Measurements from ENCODE around the gene TEN1. TPM values are rescaled to one million over a fixed set of nuclear protein-coding genes. Genes with fewer than 3 reads are reported as not detected.

TEN1 gene
- total and polyA plus RNA-seq, 2 of the 13 experiments (the other 11 are each of a cell fraction or from before 2014, with no cell fraction given), result 18.0 to 21.3 TPM

- TF ChIP-seq NFIC (IDR thresholded peaks at IDR 0.05; ENCODE audit: low read length) (no peak), ARID4A (CRISPR knock-in tag; IDR thresholded peaks at IDR 0.05; ENCODE audit: borderline replicate concordance) (no peak), KLF13 (CRISPR knock-in tag; IDR thresholded peaks at IDR 0.05) (no peak), SSRP1 (CRISPR knock-in tag; IDR thresholded peaks at IDR 0.05) (no peak), TIGD3 (CRISPR knock-in tag; IDR thresholded peaks at IDR 0.05; ENCODE audit: borderline replicate concordance) (no peak), THAP11 (CRISPR knock-in tag; IDR thresholded peaks at IDR 0.05) (no peak), HMG20B (CRISPR knock-in tag; conservative IDR thresholded peaks at IDR 0.05) (no peak), ZNF282 (IDR thresholded peaks at IDR 0.05; ENCODE audit: partially characterized antibody) (no peak), PBX3 (CRISPR knock-in tag; IDR thresholded peaks at IDR 0.05; ENCODE audit: borderline replicate concordance) (no peak), KDM4B (CRISPR knock-in tag; IDR thresholded peaks at IDR 0.05) (no peak), TFDP2 (CRISPR knock-in tag; IDR thresholded peaks at IDR 0.05) (0 out of 2 replicates have a peak, but pooled peaks have one; percentile 8), BHLHE40 (IDR thresholded peaks at IDR 0.05; ENCODE audit: low read length) (no peak), ZNF317 (CRISPR knock-in tag; IDR thresholded peaks at IDR 0.05) (peak; percentile 41; the same call in 1 of the 2 replicates), ZNF501 (CRISPR knock-in tag; IDR thresholded peaks at IDR 0.05) (peak; percentile 21; the same call in 1 of the 2 replicates), SNAPC5 (CRISPR knock-in tag; IDR thresholded peaks at IDR 0.05; ENCODE audit: borderline replicate concordance) (no peak), ELF3 (CRISPR knock-in tag; IDR thresholded peaks at IDR 0.05) (no peak), ZNF747 (CRISPR knock-in tag; IDR thresholded peaks at IDR 0.05; ENCODE audit: borderline replicate concordance) (no peak), CEBPB (IDR thresholded peaks at IDR 0.05; ENCODE audit: borderline replicate concordance, low read depth, low read length) (no peak), DDIT3 (CRISPR knock-in tag; IDR thresholded peaks at IDR 0.05) (no peak), CCAR2 (optimal IDR thresholded peaks at IDR 0.05; ENCODE audit: low read depth, low read length) (no peak), ZBTB42 (CRISPR knock-in tag; IDR thresholded peaks at IDR 0.05) (0 out of 2 replicates have a peak, but pooled peaks have one; percentile 1), TSC22D2 (CRISPR knock-in tag; IDR thresholded peaks at IDR 0.05; ENCODE audit: borderline replicate concordance) (0 out of 2 replicates have a peak, but pooled peaks have one; percentile 12), ZFAT (CRISPR knock-in tag; conservative IDR thresholded peaks at IDR 0.05) (no peak), MXD4 (CRISPR knock-in tag; IDR thresholded peaks at IDR 0.05) (no peak)
Observed at GRCh38 chr17:76032780-76033108, 53.7 kb downstream of the TEN1 start (continued).

All from HepG2 (cell line).